NCI-H1105 (cell line): ENCODE measurements around the gene SEMA4F.
A peak's percentile ranks its signal among the peaks of the same experiment; 100 is the strongest.

ENCODE experiments used
- DNase-seq: peaks from one replicate; lab custom pipeline; 2025; lab: John Stamatoyannopoulos, UW

Gene SEMA4F

GRCh38 chr2:74707837-74708236 is 53.8 kb downstream of the SEMA4F start:
- no peak for DNase-seq

DNA sequence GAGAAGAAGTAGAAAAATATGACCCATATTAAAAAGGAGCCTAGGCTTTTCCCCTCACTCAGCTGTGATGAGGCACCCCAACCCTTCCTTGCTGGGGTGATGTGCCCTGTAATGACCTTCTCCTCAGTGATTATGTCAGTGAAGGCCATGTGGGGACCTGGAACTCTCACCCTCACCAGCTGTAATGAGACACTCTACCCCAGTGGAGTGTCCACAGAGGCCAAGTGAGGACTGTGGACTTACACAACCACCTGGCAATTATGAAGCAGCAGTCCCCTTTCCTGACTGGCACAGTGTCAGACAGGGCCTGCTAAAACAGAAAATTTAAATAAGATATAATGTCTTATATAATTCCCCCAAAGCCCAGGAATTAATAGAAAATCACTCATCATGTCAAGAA is 54.2 kb downstream of the SEMA4F start:
- no peak for DNase-seq

GRCh38 chr2:74708883-74709282 is 54.8 kb downstream of the SEMA4F start:
- no peak for DNase-seq

DNA sequence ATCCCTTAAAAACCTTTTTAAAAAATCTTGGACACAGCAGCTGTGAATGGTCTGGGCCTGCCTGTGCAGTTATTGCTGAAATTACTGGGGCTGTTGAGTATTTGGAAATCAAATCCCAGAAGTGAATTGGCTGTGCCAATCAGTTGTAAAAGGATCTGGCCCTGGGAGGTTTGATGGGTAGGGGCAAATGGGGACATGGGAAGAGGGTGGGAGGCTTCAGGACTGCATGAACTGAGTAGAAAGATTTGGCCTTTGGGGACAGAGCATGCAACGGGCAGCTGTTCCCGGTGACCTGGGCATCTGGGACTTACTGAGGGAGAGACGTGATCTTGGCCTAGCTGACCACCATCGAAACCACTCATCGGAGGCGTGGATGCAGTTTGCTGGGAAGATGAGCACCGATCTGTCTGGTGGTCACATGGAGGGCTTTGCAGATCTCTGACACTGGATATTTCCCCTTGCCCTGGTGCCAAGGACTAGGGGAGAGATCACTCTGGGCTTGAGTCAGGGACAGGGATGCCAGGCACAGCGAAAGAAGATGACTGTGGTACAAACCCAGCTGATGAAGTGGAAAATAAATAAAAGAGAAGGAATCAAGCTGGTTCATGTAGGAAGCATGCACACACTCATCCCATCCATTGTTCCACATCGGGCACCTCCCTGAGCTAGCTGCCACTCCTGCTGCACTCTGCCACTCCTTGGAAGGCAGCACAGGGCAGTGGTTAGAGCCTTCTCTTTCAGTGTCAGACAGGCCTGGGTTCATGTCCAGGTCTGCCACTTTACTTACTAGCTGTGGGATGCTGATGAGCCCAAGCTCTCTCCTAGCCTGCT is 58.4 kb downstream of the SEMA4F start:
- no peak for DNase-seq

DNA sequence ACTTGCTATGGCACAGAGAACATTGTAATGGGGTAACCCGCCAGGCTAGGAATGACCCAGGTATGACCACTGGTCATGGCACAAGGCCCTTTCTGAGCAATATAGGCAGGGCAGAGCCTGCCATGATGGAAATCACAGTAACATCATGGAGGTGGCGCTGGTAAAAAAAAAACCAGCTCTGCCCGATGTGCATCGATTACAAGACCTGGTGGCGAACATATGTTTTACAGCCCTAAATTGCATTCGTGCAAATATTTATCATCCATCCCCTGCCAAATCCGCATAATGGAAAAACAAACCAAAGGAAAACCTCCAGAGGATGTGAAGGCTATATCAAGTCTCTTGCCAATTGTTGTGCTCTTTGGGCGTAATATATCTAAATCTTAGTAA is 60.6 kb downstream of the SEMA4F start:
- no peak for DNase-seq

DNA sequence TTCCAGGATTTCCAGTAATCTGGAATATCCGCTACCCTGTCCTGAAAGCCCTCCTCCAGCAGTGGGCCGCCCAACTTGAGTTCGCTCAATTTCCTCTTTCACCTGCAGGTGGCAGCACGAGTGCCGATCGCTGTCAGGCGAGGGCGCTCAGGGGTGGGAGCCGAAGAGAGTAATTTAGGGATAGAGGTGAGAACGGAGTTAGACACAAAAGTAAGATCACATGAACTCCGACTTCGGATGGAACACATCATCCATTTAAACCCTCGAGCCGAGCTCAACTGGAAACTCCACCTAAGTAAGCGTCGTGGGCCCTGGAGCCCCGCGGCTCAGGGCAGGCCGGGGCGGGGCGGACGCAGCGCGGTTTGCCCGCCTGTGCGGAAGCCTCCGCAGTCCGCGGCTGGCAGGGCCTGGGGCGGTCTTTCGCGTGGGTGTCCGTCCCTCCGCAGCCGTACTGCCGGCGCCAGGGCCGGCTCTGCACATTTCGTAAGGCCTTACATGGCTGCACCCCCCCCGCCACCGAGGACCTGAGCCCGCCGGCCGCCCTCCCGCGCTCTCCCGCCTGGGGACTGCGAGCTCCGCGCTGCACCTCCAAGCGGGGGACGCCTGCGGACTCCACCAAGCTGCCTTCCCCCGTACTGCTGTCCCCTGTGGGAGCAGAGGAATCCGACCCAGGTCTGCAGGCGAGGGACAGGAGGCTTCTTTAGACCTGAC is 61.2 kb downstream of the SEMA4F start:
- DNase-seq = peak; percentile 54

DNA sequence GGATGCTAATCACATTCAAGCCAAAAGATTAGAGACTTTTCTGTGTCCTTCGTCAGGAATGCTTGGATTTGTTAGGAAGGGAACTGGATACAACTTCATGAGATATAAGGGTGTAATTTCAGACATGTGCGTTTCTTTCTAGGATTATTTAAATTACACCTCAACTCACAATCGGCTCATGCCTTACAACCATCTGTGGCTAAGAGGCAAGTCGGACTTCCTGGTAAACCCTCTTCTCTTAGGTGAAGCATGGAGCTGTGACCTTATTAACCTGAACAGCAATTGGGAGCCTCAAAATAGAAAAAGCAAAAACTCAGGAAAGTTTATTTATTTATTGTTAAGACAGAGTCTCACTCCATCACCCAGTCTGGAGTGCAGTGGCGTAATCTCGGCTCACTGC is 61.8 kb downstream of the SEMA4F start:
- no peak for DNase-seq

DNA sequence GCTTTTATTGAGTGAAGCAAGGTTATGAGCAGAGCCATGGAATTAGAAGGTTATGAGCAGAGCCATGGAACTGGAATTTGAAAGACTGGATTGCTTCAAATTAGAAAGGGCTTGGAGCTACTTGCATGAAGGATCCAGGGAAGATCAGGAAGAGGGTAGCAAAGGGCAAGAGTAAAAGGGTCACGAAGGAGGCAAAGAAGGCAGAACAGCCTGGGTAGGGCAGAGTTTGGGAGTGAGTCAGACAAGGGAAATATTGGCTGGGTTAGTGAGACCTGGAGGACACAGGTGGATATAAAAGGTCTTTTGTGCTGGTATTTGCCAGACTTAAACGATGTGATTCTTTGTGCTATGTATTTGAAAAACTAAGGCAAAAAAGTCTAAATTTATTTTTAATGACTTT is 65.0 kb downstream of the SEMA4F start:
- DNase-seq = no peak

DNA sequence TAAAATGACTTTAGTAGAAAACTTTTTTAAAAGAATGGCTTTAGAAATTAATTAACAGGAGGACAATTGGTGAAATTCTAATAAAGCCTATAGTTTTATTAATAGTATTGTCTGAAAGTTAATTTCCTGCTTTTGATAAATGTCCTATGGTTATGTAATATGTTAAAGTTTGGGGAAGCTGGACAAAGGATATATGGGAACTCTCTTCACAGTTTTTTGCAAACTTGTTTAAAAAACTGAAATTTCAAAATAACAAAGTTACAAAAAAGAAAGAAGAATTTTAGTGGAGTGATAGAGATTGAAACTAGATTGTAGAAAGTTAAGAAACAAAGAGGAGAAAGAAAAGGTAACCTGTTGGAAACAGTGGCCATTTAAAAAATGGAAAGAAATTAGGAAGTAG is 67.3 kb downstream of the SEMA4F start:
- no peak for DNase-seq

DNA sequence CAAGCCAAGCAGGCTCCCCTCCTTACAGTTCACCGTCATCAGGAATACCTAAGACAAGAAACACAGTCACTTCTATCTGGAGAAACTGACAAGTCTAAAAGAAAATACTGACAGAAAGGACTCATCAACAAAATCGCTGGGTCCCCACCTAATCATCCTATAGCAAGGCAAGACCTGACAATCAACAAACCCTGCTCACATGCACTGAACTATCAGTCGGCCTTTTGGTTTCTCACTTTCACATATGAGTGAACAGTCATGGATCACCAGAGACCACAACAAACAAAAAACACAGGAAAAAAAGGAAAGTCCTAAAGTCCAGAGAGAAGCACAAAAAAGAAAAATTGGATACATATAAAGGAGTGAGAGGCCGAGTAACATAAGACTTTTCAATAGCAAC is 70.4 kb downstream of the SEMA4F start:
- no peak for DNase-seq

DNA sequence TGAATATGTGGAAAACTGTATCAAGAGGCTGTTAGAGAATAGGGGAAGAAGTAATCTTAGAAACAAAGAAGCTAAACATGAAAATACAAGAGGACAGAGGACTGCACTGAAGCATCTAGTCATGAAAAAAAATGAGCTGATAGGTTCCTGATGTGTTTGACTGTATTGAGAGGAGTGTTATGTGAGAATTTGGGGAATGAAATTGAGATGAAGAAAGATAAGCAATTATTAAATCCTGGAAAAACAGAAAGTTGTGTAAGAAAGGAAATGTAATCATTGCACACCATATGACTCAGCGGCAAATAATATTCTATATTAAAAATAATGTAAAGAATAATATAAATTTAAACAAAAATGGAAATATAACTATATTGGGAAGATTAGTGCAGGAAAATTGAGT is 71.2 kb downstream of the SEMA4F start:
- DNase-seq = no peak

DNA sequence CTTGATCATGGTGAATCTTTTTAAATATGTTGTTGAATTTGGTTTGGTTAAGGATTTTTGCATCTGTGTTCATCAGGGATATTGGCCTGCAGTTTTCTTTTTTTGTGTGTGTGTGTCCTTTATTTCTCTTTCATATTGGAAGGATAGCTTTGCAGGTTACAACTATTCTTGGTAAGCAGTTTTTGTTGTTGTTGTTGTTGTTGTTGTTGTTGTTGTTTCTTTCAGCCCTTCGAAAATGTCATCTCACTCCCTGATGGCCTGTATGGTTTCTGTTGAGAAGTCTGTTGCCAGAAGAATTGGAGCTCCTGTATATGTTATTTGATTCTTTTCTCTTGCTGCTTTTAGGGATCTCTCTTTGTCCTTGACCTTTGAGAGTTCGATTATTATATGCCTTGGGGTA is 74.8 kb downstream of the SEMA4F start:
- no peak for DNase-seq

DNA sequence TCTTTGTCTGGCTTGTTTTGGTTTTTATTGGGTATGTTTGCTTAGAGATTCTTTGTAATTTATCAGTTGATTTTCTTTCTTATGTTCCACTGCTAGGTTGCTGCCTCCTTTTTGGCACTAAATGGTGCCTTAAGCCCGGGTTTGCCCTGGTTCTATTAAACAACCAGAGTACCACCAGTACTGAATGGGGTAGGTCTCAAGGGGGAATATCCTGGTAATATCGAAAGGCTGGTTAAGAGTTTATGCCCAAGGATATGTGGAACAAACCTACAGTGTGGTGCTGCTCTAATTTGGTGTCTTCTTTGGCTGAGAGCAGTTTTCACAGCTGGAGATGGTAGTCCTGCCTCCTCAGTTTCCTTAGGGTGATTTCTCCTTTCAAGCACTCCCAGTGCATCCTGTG is 76.5 kb downstream of the SEMA4F start:
- DNase-seq = no peak
